ENCODE data around the gene STOML1. TPM values are rescaled to one million over a fixed set of nuclear protein-coding genes. Genes with fewer than 3 reads are reported as not detected.
A peak's percentile ranks its signal among the peaks of the same experiment; 100 is the strongest.

Gene STOML1
- total RNA-seq, 1 donor from 2014 or later, result 23.4 TPM

DNA sequence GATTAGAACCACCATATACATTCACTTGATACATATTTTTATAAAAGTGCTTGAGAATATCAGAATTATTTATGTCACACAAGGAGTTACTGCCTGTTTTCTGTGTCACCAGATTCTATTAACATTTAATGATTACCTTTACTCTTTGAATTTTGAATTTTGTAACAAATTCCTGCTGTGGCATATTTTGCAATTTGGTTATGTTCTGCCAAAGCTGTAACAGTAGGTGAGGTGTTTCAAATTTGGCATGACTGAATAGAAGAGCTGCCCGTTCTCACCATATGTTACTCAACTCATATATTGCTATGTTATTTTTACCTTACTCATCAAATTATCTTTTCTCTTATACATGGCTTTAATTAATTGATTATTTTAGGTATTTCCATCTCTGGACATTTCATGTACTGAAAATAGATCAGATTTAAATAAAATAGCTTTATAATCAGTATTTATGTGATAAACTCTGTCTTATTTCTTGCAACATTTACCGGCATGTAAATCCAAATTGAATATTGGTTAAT, 21.3 kb upstream of the STOML1 start:
- no peak for DNase-seq

DNA sequence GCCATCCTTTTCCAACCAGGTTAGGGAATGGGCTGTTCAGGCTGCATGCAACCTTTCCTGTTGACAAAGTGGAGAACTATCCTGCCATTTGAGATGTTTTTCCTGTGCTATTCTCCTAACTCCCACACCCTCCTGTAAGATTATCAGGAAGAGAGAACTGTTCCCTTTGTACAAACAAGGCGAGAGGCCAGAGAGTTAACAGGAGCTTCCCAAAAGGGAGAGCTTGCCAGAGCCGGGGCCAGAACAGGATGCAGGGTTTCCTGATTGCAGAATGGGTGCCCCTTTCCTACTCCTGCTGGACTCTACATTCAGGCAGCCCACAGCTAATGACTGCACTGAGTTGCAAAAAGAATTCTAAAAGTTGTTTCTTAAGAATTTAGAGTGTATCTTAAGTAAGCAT, 19.5 kb upstream of the STOML1 start:
- DNase-seq, result no peak

DNA sequence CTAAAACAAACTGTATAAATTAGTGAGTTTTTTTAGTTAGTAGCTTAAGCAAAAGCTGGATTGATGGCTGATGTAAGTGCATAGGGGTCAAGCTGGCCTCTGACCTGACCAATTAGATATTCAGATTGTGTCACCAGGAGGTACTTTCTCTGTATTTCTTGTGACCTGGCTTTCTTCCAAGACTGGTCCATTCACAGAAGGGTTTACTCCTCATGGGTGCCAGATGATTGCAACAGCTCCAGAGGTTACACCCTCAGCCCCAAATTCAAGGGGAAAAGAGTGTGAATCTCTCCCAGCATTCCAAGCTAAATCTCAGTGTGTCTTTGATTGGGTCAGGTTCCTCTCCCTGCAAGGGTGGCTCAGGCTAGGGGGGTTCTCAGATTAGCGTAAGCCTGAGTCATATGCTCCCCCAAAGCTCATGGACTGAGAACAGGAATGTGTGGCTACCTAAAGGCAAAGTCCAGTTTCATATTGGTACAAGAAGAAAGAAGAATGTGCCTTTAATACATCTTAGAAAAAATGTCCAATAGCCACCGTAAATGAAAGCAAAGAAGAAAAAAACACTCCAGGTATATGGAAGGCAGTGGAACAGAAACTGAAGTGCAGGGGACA, 18.9 kb upstream of the STOML1 start:
- DNase-seq, result no peak

DNA sequence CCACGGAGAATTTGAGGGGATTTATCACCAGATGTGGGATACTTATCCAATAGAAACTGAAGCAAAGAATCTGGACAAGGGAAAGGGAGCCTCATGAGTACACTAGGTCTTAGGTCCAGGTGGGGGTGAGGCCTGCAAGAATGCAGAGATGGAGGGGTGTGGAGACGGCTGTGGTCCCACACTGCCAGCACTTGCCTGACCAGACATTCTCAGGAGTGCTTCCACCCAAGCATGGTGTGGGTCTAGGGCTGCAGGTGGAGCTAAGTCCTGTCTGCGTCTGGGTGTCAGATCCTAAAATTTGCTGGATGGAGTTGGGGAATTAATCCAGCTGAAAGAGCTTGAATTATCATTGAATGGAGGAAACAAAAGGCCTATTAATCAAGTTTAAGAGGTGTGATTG, 16.8 kb upstream of the STOML1 start:
- DNase-seq, result no peak

GRCh38 chr15:74007820-74008371, 15.8 kb upstream of the STOML1 start:
- DNase-seq, result no peak

DNA sequence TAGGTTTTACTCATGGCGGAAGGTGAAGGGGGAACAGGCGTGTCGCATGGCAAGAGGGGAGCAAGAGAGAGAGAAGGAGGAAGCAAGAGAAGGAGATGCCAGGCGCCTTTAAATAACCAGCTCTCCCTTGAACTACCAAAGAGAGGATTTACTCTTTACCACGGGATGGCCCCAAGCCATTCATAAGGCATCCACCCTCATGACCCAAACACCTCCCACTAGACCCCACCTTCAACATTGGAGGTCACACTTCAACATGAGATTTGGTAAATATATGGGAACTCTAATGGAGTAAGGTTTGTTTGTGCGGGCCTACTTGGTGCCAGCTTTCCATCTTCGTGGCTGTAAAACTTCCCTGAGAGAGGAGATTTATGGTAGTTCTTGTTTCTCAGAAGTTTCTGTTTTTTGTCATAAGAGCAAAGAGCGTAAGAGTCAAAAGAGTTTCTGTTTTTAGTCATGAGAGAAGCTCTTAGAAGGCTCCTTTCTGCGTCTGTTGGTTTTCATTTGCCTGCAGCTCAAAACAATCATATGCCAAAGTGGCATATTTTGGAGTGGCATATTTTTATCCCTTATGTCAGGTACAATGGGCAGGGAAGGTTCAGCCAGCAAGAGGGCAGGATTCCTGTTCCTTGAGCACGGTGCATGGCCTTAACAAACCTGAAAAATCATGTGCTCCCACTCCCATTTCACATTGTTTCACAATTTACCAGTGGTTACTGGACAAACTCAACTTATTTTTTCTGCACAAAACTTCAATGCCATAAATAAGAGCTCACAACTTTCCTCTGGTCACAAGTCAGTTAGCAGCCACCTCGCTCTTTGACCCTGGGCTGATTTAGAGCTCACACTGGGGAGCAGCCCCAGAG, 14.9 kb upstream of the STOML1 start:
- no peak for DNase-seq

GRCh38 chr15:73997986-73998385, 5.9 kb upstream of the STOML1 start:
- DNase-seq, result no peak

DNA sequence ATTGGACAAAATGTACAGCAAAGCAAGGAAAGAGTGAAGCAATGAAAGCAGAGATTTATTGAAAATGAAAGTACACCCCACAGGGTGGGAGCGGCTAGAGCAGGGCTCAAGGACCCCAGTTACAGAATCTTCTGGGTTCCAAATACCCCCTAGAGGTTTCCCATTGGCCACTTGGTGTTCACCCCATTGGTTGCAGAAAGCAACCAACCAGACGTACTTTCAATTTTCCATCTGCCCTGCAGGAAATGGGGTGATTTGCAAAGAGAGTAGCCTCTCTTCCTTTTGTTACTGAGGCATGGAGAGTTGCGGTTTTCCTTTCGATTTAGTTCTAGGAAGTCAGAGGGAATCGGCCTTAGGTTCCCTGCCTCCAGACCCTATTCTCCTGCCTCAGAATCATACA, 4.8 kb upstream of the STOML1 start:
- DNase-seq, result no peak

GRCh38 chr15:73996267-73996666, 4.2 kb upstream of the STOML1 start:
- DNase-seq, result no peak

DNA sequence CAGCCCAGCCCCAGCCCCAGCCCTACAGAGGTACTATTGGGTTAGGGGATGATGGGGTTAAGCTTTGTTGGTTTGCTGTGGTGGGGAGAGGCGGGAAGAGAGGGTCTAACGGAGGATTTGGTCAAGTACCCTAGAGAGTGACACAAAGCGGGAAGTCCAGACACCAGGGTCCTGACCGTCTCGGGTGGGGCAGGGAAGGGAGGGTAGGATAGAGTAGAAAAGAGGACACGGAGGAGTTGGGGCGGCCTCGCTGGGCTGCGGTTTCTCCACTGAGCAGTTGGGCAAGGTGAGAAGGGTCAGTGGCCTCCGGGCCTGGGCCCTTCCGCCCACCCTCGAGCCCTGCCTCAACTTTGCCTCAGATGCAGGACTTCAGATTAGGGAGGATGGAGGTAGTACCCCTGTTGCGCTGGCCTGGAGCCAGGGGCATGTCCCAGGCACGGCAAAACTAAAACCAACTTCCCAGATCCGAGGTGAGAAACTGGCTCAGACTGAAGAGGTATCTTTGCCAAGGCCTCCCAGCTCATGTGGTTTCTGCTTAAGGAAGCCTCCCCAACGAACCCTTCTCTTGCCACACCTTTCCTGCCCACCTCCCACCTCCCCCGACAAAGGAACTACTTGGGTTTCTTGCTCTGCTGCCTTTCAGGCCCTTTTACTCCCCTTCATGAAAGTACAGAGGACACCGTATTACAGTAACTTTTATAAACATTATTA, 3.0 kb upstream of the STOML1 start:
- DNase-seq, result no peak

- peak; percentile 96 for DNase-seq
These were observed 2.4 kb upstream of the STOML1 start, which contains the start of gene PML for GRCh38 chr15:73994413-73994883. Gene PML (plus strand): TSS chr15:73994716. CDS start chr15:73994813, 97 bp downstream.

DNA sequence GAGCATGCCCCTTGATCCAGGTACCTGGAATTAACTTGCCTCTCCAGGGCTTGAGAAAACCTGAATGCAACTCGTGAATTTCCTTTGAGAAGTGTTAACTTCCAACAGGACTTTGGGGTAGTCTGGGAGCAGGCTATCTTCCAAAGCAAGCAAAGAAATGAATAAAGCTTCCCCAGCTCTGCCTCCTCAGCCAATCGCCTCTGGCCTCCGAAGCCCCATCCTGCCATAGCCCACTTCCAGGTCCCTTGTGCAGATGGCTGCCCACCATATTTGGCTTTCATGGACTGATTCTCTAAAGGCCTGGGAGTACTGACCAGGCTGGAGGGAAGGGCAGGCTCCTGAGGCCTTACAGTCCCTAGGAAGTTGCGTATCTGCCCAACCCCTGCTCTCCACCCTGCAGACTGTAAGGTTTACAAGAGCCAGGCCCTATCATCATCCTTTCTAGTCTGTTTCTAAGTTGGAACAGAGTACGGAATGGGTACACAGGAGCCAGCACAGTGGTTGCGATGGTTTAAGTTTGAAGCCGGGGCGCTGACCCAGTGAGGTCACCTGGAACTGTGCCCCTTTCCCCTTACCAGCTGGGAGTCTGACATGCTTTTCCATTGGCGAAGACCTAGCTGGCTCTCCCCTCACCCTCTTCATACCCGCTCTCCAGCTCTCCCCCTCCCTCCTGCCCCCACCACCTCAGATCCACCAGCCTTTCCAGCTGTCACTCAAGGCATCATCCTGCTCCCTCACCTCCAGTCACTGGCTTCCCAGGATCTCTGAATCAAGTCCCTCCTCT, 1.3 kb upstream of the STOML1 start:
- DNase-seq, result no peak

DNA sequence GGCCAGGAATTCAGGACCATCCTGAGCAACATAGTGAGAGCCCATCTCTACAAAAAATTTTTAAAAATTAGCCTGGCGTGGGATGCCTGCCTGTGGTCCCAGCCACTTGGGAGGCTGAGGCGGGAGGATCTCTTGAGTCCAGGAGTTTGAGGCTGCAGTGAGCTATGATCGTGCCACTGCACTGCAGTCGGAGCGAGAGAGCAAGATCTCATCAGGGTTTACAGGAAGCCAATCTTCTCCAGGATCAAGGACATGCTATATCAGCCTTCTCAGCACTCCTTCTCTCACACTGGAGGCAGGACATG, 451 bp upstream of the STOML1 start:
- no peak for DNase-seq

- peak; percentile 33 for DNase-seq
These were observed 835 bp downstream of the STOML1 start for GRCh38 chr15:73991260-73991659.

GRCh38 chr15:73990250-73991005, 1.7 kb downstream of the STOML1 start:
- DNase-seq, result no peak

DNA sequence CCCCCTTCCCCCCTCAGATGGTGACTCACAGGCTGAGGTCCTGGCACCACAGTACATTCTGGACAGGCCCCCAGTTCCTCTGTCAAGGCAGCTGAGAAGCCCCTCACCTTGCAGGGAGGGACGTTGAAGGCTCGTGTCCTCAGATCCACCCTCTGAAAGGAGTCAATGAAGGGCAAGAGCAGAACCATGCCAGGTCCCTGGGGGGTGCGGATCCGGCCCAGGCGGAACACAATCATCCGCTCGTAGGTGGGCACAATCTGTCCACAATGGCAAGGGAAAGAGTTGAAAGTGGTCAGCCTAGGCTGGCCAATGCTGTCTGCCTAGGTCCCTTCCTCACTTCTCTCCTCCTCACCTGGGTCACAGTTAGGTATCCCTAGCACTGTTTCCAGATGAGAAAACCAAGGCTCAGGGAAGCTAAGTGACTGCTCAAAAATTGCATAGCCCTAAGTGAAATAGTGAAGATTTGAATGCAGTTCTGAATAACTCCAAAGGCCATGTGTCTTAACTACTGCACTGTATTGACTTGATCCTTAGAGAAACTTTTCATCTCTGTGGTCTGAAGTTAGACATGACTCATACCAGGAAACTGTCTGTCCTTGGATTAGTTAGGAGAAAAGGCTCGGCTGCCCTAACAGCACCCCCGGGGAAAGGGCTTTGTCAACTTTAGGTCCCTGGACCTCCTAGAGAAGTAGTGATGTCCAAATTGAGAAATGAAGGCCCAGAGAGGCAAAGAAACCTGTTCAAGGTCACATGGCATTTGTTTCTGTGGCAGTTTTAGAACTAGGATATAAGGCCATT, 2.9 kb downstream of the STOML1 start:
- DNase-seq, result no peak

DNA sequence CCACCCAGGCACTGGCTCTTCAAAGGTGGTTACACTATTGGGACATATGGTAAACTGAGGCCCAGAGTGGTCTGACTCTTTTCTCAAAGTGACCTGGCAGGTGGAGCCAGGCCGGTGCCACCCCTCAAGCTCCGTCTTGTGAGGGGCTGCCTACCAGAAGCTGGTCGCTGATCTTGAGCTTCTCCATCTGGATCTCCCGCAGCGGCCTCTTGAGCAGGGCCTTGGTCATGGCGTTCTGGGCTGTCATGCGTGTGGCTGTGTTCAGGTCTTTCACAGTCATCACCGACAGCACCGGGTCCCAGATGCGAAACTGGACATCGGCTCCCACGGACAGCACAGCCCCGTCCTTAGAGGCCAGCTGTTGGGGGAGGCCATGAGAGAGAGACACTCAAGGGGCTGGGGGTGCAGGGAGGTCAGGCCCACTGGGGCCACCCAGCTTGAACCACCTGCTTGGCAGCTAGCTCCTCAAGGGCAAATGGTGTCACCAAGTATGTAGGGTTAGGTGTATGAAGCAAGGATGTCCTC, 3.6 kb downstream of the STOML1 start:
- no peak for DNase-seq

DNA sequence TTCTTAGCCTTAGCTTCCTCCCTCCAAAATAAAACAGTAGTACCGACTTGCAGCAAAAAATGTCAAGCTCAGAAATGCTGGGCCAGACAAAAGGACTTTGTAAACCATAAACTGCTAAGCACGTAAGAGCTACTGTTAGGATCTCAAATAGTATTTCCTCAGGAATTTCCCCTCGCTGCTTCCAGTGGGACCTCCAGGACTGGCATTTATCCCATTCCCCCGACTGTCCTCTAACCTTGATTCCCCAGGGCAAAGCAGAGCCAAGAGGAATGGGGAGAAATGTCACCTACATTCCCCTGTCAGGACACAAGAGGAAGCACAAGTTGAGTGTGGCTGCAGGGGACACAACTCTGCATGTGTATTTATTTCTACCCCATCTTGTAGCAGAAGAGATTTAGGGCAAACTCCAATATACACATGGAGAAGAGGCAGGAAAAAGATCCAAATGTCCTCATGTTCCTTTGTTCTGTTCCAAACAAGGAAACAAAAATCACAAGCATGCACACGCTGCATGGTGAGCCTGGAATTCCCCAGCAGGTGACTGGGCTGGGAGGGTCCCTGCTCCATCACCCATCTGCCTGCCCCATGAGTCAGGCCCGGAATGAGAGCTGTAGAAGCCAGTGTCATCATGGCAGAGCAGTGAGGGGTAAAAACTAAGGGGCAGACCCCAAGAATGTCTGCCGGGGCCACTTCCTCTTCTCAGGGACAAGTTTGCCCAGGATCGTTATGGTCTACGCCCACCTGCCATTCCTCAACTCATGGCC, 4.2 kb downstream of the STOML1 start:
- DNase-seq, result no peak

GRCh38 chr15:73987250-73987649, 4.8 kb downstream of the STOML1 start:
- no peak for DNase-seq

- DNase-seq, result no peak
These were observed 5.4 kb downstream of the STOML1 start for GRCh38 chr15:73986776-73987056.
